BJ (cell line): Measurements from ENCODE around the gene CADM4. TPM values are rescaled to one million over a fixed set of nuclear protein-coding genes. Genes with fewer than 3 reads are reported as not detected.

Experiments
- CTCF ChIA-PET: fragments of 350-600 bp; formaldehyde crosslinking; extraction: SDS; loops from one replicate; lab custom pipeline; 2021; ENCODE audit warnings: antibody characterized with exemption, inconsistent platforms; lab: Yijun Ruan, JAX
- POLR2A ChIA-PET: fragments of 300-600 bp; sonication (Branson Sonifier 250); formaldehyde crosslinking; extraction: SDS; loops from one replicate; lab custom pipeline; 2021; ENCODE audit warnings: antibody characterized with exemption; lab: Charles Lee
- DNase-seq: peaks from one replicate; pipeline ENCODE4 v3.0.0-alpha.2; 2011; ENCODE audit warnings: low read depth
- H3K27me3 ChIP-seq: 2 replicates; pipeline ENCODE4 v1.6.0; 2011; ENCODE audit warnings: low read length; ENCODE audit not compliant: control insufficient read depth, insufficient read depth
- H3K36me3 ChIP-seq: 2 replicates; pipeline ENCODE4 v1.5.1; 2011; ENCODE audit warnings: low read length; ENCODE audit not compliant: control insufficient read depth, insufficient read depth
- H3K4me3 ChIP-seq: 2 replicates; pipeline ENCODE4 v1.5.1; 2011; ENCODE audit warnings: low read depth, mild to moderate bottlenecking, control low read depth, low read length
- CTCF ChIP-seq: IDR thresholded peaks from 2 replicates; pipeline ENCODE4 v1.5.1; 2011; ENCODE audit warnings: low read depth, mild to moderate bottlenecking, control low read depth, inconsistent platforms, low read length, moderate library complexity; ENCODE audit not compliant: insufficient read depth
- polyA minus RNA-seq: library from RNA; depleted of rRNA, polyadenylated mRNA; stranded (reverse); fragments of >200 nt; gene quantifications from 2 replicates; pipeline ENCODE4 v1.2.3, GENCODE V29; 2011; rRNA and poly(A)+ RNA removed
- polyA plus RNA-seq: library from polyadenylated mRNA; depleted of rRNA; stranded (reverse); fragments of >200 nt; gene quantifications from 2 replicates; pipeline ENCODE4 v1.2.3, GENCODE V29; 2011; rRNA removed

Gene CADM4, protein sequence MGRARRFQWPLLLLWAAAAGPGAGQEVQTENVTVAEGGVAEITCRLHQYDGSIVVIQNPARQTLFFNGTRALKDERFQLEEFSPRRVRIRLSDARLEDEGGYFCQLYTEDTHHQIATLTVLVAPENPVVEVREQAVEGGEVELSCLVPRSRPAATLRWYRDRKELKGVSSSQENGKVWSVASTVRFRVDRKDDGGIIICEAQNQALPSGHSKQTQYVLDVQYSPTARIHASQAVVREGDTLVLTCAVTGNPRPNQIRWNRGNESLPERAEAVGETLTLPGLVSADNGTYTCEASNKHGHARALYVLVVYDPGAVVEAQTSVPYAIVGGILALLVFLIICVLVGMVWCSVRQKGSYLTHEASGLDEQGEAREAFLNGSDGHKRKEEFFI
- polyA plus RNA-seq (1.4 and 1.7 TPM in 2 replicates), polyA minus RNA-seq (0.62 and 0.85 TPM in 2 replicates)

- no peak for TF ChIP-seq CTCF
- ChIA-PET CTCF (no interaction called here), POLR2A (no interaction called here)
- H3K4me3 ChIP-seq = peak within 1 kb of the TSS; percentile 62
- H3K36me3 ChIP-seq = no peaks in the 10 kb centered on the region
- peaks cover 17% of the 10 kb centered on the region for H3K27me3 ChIP-seq
- DNase-seq = no peak
These were observed at the start of gene CADM4 for GRCh38 chr19:43639519-43640423. CADM4 (minus strand) TSS chr19:43639850; CDS start chr19:43639790, 60 bp downstream.

GRCh38 chr19:43688059-43688701, 48.5 kb upstream of the CADM4 start:
- TF ChIP-seq CTCF = no peak
- DNase-seq = no peak
- H3K36me3 ChIP-seq = no peaks in the 10 kb centered on the region
- H3K4me3 ChIP-seq = no peak overlapping the region
- CTCF ChIA-PET = interaction anchor here (0.6 kb wide), 1 partner anchor 83 kb away, joined by 3 read pairs; no protein-coding TSS in a partner anchor
- POLR2A ChIA-PET = no interaction called here
- H3K27me3 ChIP-seq = no peaks in the 10 kb centered on the region

DNA sequence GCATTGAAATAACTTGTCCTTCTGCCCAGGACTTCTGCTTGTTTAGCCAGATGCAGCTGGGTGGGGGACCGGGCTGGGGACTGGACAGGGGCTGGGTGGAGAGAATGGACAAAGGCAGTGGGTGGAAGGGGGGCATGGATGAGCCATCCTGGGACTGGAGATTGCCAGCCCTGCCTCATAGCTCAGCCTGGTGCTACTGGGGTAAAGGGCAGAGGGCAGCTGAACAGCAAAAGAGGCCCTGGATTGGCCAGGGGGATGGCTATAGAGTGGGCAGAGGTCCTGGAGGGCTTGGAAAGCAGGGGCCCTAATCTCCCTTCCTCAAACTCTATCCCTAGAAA, 48.0 kb upstream of the CADM4 start:
- POLR2A ChIA-PET = no interaction called here
- no peak for TF ChIP-seq CTCF
- no peaks in the 10 kb centered on the region for H3K36me3 ChIP-seq
- no peak for DNase-seq
- no peaks in the 10 kb centered on the region for H3K27me3 ChIP-seq
- H3K4me3 ChIP-seq = no peak overlapping the region
- CTCF ChIA-PET = interaction anchor here (0.6 to 1.0 kb wide), 2 partner anchors 9 to 84 kb away, joined by 3 to 6 read pairs; no protein-coding TSS in a partner anchor

- CTCF ChIA-PET = no interaction called here
- POLR2A ChIA-PET = no interaction called here
- no peak for TF ChIP-seq CTCF
- no peaks in the 10 kb centered on the region for H3K36me3 ChIP-seq
- H3K27me3 ChIP-seq = no peaks in the 10 kb centered on the region
- no peak for DNase-seq
- no peak overlapping the region for H3K4me3 ChIP-seq
These were observed 44.7 kb upstream of the CADM4 start for GRCh38 chr19:43684326-43684725.
